ENCODE results near the gene ACTRT2. TPM values are rescaled to one million over a fixed set of nuclear protein-coding genes. Genes with fewer than 3 reads are reported as not detected.

ACTRT2 gene
- total RNA-seq, 1 donor from 2014 or later: not detected

DNA sequence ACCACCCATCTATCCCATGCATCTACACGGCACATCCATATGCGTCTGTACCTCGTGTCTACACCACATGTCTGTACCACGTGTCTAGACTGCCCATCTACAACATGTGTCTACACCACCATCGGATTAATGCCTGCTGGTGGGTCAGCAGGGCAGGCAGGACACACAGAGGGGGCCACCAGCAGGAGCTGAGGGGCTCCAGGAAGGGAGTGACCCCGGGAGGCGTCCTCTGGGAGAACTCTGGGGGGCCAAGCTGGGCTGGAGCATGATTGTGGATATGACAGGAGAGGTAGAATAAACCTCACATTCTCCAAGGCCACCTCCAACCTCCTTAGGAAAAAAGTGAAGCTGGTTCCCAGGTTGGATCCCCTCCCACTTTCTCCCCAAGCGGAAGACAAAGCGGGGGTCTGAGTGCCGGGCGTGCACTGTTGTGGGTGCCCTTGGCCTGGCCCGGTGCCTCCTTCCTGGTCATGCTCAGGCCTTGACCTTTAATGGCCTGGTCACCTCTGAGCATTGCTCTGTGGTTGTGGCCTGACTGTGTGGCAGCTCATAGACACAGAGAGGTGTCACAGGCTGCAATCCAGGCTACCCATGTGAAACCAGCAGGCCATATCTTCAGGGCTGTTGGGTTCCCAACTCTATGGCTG is 881 bp upstream of the ACTRT2 start:
- no peak overlapping the region for H3K27ac Mint-ChIP-seq (ENCODE audit: unreplicated experiment)
- no peaks in the 10 kb centered on the region for H3K9me3 Mint-ChIP-seq (ENCODE audit: unreplicated experiment)
- no peak overlapping the region for H3K4me3 Mint-ChIP-seq (ENCODE audit: unreplicated experiment)
- TF ChIP-seq, protein P1, sequence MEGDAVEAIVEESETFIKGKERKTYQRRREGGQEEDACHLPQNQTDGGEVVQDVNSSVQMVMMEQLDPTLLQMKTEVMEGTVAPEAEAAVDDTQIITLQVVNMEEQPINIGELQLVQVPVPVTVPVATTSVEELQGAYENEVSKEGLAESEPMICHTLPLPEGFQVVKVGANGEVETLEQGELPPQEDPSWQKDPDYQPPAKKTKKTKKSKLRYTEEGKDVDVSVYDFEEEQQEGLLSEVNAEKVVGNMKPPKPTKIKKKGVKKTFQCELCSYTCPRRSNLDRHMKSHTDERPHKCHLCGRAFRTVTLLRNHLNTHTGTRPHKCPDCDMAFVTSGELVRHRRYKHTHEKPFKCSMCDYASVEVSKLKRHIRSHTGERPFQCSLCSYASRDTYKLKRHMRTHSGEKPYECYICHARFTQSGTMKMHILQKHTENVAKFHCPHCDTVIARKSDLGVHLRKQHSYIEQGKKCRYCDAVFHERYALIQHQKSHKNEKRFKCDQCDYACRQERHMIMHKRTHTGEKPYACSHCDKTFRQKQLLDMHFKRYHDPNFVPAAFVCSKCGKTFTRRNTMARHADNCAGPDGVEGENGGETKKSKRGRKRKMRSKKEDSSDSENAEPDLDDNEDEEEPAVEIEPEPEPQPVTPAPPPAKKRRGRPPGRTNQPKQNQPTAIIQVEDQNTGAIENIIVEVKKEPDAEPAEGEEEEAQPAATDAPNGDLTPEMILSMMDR (IDR thresholded peaks at IDR 0.05; ENCODE audit: unreplicated experiment): no peak
- no peaks in the 10 kb centered on the region for H3K36me3 Mint-ChIP-seq (ENCODE audit: low read depth, unreplicated experiment)
- no peaks in the 10 kb centered on the region for H3K4me1 Mint-ChIP-seq (ENCODE audit: unreplicated experiment)
- DNase-seq (ENCODE audit: low spot score): no peak
- H3K27me3 Mint-ChIP-seq (ENCODE audit: unreplicated experiment): peaks cover 5% of the 10 kb centered on the region

DNA sequence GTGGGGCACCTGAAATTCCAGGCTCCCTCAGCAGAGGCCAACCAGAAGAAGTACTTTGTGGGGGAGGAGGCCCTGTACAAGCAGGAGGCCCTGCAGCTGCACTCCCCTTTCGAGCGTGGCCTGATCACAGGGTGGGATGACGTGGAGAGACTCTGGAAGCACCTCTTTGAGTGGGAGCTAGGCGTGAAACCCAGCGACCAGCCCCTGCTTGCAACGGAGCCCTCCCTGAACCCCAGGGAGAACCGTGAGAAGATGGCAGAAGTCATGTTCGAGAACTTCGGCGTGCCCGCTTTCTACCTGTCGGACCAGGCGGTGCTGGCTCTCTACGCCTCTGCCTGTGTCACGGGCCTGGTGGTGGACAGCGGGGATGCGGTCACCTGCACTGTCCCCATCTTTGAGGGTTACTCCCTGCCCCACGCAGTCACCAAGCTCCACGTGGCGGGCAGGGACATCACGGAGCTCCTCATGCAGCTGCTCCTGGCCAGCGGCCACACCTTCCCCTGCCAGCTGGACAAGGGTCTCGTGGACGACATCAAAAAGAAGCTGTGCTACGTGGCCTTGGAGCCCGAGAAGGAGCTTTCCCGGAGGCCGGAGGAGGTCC is 634 bp downstream of the ACTRT2 start:
- H3K27me3 Mint-ChIP-seq (ENCODE audit: unreplicated experiment): peaks cover 5% of the 10 kb centered on the region
- DNase-seq (ENCODE audit: low spot score): no peak
- no peak overlapping the region for H3K4me3 Mint-ChIP-seq (ENCODE audit: unreplicated experiment)
- no peaks in the 10 kb centered on the region for H3K9me3 Mint-ChIP-seq (ENCODE audit: unreplicated experiment)
- H3K36me3 Mint-ChIP-seq (ENCODE audit: low read depth, unreplicated experiment): no peaks in the 10 kb centered on the region
- H3K27ac Mint-ChIP-seq (ENCODE audit: unreplicated experiment): no peak overlapping the region
- TF ChIP-seq, protein P1 (IDR thresholded peaks at IDR 0.05; ENCODE audit: unreplicated experiment): no peak
- no peaks in the 10 kb centered on the region for H3K4me1 Mint-ChIP-seq (ENCODE audit: unreplicated experiment)

DNA sequence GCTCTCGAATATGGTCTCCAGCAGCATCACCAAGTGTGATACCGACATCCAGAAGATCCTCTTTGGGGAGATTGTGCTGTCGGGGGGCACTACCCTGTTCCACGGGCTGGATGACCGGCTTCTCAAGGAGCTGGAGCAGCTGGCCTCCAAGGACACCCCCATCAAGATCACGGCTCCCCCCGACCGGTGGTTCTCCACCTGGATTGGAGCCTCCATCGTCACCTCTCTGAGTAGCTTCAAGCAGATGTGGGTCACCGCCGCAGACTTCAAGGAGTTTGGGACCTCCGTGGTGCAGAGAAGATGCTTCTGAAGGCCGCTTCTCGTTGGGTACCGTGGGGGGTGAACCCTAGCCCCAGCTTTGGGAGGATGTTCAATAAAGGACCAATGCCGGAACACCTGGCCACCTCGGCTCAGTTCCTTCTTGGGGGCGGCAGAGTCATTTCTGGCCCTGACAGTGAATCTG is 1.3 kb downstream of the ACTRT2 start:
- Mint-ChIP-seq H3K27ac (ENCODE audit: unreplicated experiment) (no peak overlapping the region), H3K27me3 (ENCODE audit: unreplicated experiment) (peaks cover 5% of the 10 kb centered on the region), H3K36me3 (ENCODE audit: low read depth, unreplicated experiment) (no peaks in the 10 kb centered on the region), H3K4me3 (ENCODE audit: unreplicated experiment) (no peak overlapping the region), H3K9me3 (ENCODE audit: unreplicated experiment) (no peaks in the 10 kb centered on the region), H3K4me1 (ENCODE audit: unreplicated experiment) (no peaks in the 10 kb centered on the region)
- no peak for DNase-seq (ENCODE audit: low spot score)
- TF ChIP-seq, protein P1 (IDR thresholded peaks at IDR 0.05; ENCODE audit: unreplicated experiment): no peak

DNA sequence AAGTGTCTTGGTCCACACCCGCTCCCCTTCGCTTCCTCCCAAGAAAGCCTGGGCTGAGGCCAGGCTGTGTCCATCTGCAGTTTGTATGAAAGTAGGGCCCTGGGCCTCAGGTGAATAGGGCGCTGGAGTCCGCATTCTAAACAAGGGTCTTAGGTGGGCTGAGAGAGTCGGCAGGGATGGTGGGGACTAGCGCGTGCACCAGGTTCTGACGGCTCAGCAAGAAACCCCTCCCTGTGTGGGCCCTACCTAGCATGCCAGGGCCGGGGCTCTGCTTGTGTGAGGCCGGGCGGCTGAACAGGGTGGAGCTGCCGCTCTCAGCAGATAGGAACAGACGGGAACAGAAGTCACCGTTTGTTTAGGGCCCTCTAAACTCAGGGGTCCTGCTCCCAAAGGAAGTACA is 1.7 kb downstream of the ACTRT2 start:
- Mint-ChIP-seq H3K27ac (ENCODE audit: unreplicated experiment) (no peak overlapping the region), H3K27me3 (ENCODE audit: unreplicated experiment) (peaks cover 5% of the 10 kb centered on the region), H3K36me3 (ENCODE audit: low read depth, unreplicated experiment) (no peaks in the 10 kb centered on the region), H3K9me3 (ENCODE audit: unreplicated experiment) (no peaks in the 10 kb centered on the region), H3K4me3 (ENCODE audit: unreplicated experiment) (no peak overlapping the region), H3K4me1 (ENCODE audit: unreplicated experiment) (no peaks in the 10 kb centered on the region)
- TF ChIP-seq, protein P1 (IDR thresholded peaks at IDR 0.05; ENCODE audit: unreplicated experiment): no peak
- no peak for DNase-seq (ENCODE audit: low spot score)

- Mint-ChIP-seq H3K9me3 (ENCODE audit: unreplicated experiment) (no peaks in the 10 kb centered on the region), H3K27ac (ENCODE audit: unreplicated experiment) (no peak overlapping the region), H3K4me3 (ENCODE audit: unreplicated experiment) (no peak overlapping the region), H3K36me3 (ENCODE audit: low read depth, unreplicated experiment) (no peaks in the 10 kb centered on the region), H3K4me1 (ENCODE audit: unreplicated experiment) (no peaks in the 10 kb centered on the region), H3K27me3 (ENCODE audit: unreplicated experiment) (no peaks in the 10 kb centered on the region)
- no peak for DNase-seq (ENCODE audit: low spot score)
- TF ChIP-seq, protein P1 (IDR thresholded peaks at IDR 0.05; ENCODE audit: unreplicated experiment): peak; percentile 58
Measured at GRCh38 chr1:3024019-3024418, 2.8 kb downstream of the ACTRT2 start.

Data from endothelial cell (in vitro differentiated cells).